Testis (tissue), 2 donors: ENCODE measurements around the gene DUXA.

ENCODE experiments used
- CTCF ChIP-seq, 3 experiments: fragments of 450-650 bp in 2 of 3; fragments of 200-600 bp in 1 of 3; sonication (generic) in 1 of 3; IDR thresholded peaks; one replicate each; pipeline ENCODE4 v1.5.1; 2016 to 2019; ENCODE audit warnings: antibody characterized with exemption in 3 of 3, mild to moderate bottlenecking in 2 of 3, moderate library complexity in 1 of 3
- POLR2A ChIP-seq: fragments of 450-650 bp; IDR thresholded peaks from one replicate; pipeline ENCODE4 v1.6.1; 2017; ENCODE audit warnings: antibody characterized with exemption, mild to moderate bottlenecking, moderate library complexity

GRCh38 chr19:57152921-57153320 is 14.4 kb downstream of the DUXA start:
- no peak for TF ChIP-seq CTCF (IDR thresholded peaks at IDR 0.05)
- no peak for TF ChIP-seq POLR2A
